IMR-90 (cell line): ENCODE results near the gene PTBP1. TPM values are rescaled to one million over a fixed set of nuclear protein-coding genes. Genes with fewer than 3 reads are reported as not detected.

Source experiments
- ATAC-seq: fragments of 200-7000 bp; cut with Tn5 transposase; 2 replicates; pipeline ENCODE4 v1.9.1; 2020; ENCODE audit warnings: low read depth, mild to moderate bottlenecking, moderate library complexity
- BruUV-seq: library from RNA; stranded (reverse); fragments of 400-500 nt; replicated peaks from 2 replicates; lab custom pipeline; 2021; lab: Mats Ljungman, UMichigan
- CTCF ChIA-PET: fragments of 300-600 bp; formaldehyde crosslinking; extraction: SDS; loops from one replicate; lab custom pipeline; 2021; ENCODE audit warnings: antibody characterized with exemption; lab: Yijun Ruan, JAX
- POLR2A ChIA-PET: fragments of 300-600 bp; sonication (Branson Sonifier 250); formaldehyde crosslinking; loops from one replicate; lab custom pipeline; 2022; ENCODE audit warnings: antibody characterized with exemption; ENCODE audit not compliant: unreplicated experiment; lab: Charles Lee
- DNase-seq: peaks from one replicate; pipeline ENCODE4 v3.0.0; 2013
- H2AFZ ChIP-seq: replicated peaks from 2 replicates; pipeline ENCODE3; 2013; ENCODE audit warnings: low read length, mild to moderate bottlenecking; ENCODE audit not compliant: poor library complexity
- H2AK5ac ChIP-seq: 2 replicates; pipeline ENCODE4 v1.6.1; 2013; ENCODE audit warnings: low read depth, low read length, inconsistent platforms
- H2AK9ac ChIP-seq: replicated peaks from 2 replicates; pipeline ENCODE3; 2013; ENCODE audit warnings: mild to moderate bottlenecking, low read depth, low read length, moderate library complexity; ENCODE audit not compliant: poor library complexity
- H2BK120ac ChIP-seq: 2 replicates; pipeline ENCODE4 v1.6.1; 2013; ENCODE audit warnings: low read depth, low read length, inconsistent platforms
- H2BK15ac ChIP-seq: 3 replicates; pipeline ENCODE4 v1.6.1; 2013; ENCODE audit warnings: low read depth, low read length, inconsistent platforms
- H2BK20ac ChIP-seq: 2 replicates; pipeline ENCODE4 v1.6.1; 2013; ENCODE audit warnings: low read depth, mild to moderate bottlenecking, inconsistent platforms, low read length, moderate library complexity
- H2BK5ac ChIP-seq: 2 replicates; pipeline ENCODE4 v1.6.1; 2013; ENCODE audit warnings: mild to moderate bottlenecking, low read depth, low read length, inconsistent platforms; ENCODE audit not compliant: poor library complexity, severe bottlenecking
- H3K14ac ChIP-seq: replicated peaks from 2 replicates; pipeline ENCODE4 v1.6.1; 2013; ENCODE audit warnings: low read depth, low read length, inconsistent platforms
- H3K18ac ChIP-seq: 2 replicates; pipeline ENCODE4 v1.6.1; 2013; ENCODE audit warnings: low read depth, low read length, control low read depth
- H3K23ac ChIP-seq: 2 replicates; pipeline ENCODE4 v1.6.1; 2013; ENCODE audit warnings: low read depth, low read length, inconsistent platforms
- H3K27ac ChIP-seq: 2 replicates; pipeline ENCODE4 v1.5.1; 2013; ENCODE audit warnings: mild to moderate bottlenecking, control low read depth, low read length; ENCODE audit not compliant: insufficient read depth
- H3K27me3 ChIP-seq: 2 replicates; pipeline ENCODE4 v1.6.1; 2013; ENCODE audit warnings: low read length; ENCODE audit not compliant: control insufficient read depth, insufficient read depth
- H3K36me3 ChIP-seq: 2 replicates; pipeline ENCODE4 v1.6.1; 2013; ENCODE audit warnings: low read length, mixed read lengths; ENCODE audit not compliant: control insufficient read depth, insufficient read depth
- H3K4ac ChIP-seq: 2 replicates; pipeline ENCODE4 v1.6.1; 2013; ENCODE audit warnings: low read depth, low read length, inconsistent platforms
- H3K4me1 ChIP-seq: 2 replicates; pipeline ENCODE4 v1.6.1; 2013; ENCODE audit warnings: low read length, mixed read lengths; ENCODE audit not compliant: control insufficient read depth, insufficient read depth
- H3K4me2 ChIP-seq: 2 replicates; pipeline ENCODE4 v1.6.1; 2013; ENCODE audit warnings: low read depth, mild to moderate bottlenecking, control low read depth, low read length, moderate library complexity
- H3K4me3 ChIP-seq: 2 replicates; pipeline ENCODE4 v1.5.1; 2013; ENCODE audit warnings: low read depth, mild to moderate bottlenecking, control low read depth, low read length, moderate library complexity; ENCODE audit not compliant: insufficient read depth
- H3K56ac ChIP-seq: 2 replicates; pipeline ENCODE4 v1.6.1; 2013; ENCODE audit warnings: low read length, inconsistent platforms; ENCODE audit not compliant: insufficient read depth; ENCODE audit errors: extremely low read depth
- H3K79me1 ChIP-seq, 2 experiments: 2 replicates each; pipeline ENCODE4 v1.6.1; 2013; ENCODE audit warnings: low read length in 2 of 2, inconsistent platforms in 1 of 2, low read depth in 1 of 2
- H3K9ac ChIP-seq: 2 replicates; pipeline ENCODE4 v1.6.1; 2013; ENCODE audit warnings: low read depth, low read length, control low read depth
- H3K9me1 ChIP-seq: 2 replicates; pipeline ENCODE4 v1.6.1; 2013; ENCODE audit warnings: low read length, inconsistent platforms; ENCODE audit not compliant: insufficient read depth
- H3K9me3 ChIP-seq: 2 replicates; pipeline ENCODE4 v1.6.1; 2013; ENCODE audit warnings: low read length; ENCODE audit not compliant: control insufficient read depth, insufficient read depth
- H4K20me1 ChIP-seq: 2 replicates; pipeline ENCODE4 v1.6.1; 2013; ENCODE audit warnings: low read length, inconsistent platforms; ENCODE audit not compliant: insufficient read depth
- H4K5ac ChIP-seq: 2 replicates; pipeline ENCODE4 v1.6.1; 2013; ENCODE audit warnings: mild to moderate bottlenecking, low read depth, low read length, control low read depth
- H4K8ac ChIP-seq, 2 experiments: 2 replicates each; pipeline ENCODE4 v1.6.1; 2013; ENCODE audit warnings: low read depth in 2 of 2, low read length in 2 of 2, control low read depth in 1 of 2, inconsistent platforms in 1 of 2
- H4K91ac ChIP-seq: 2 replicates; pipeline ENCODE4 v1.6.1; 2013; ENCODE audit warnings: low read depth, low read length, inconsistent platforms; ENCODE audit not compliant: insufficient read depth
- ELK1 ChIP-seq: fragments of 150-350 bp; IDR thresholded peaks from 2 replicates; pipeline ENCODE4 v1.6.1; 2016; ENCODE audit warnings: low read depth, mild to moderate bottlenecking, low read length, moderate library complexity, borderline replicate concordance
- FOS ChIP-seq: fragments of 150-350 bp; IDR thresholded peaks from 2 replicates; pipeline ENCODE4 v1.6.1; 2016; ENCODE audit warnings: low read depth, low read length
- MAZ ChIP-seq: IDR thresholded peaks from 2 replicates; pipeline ENCODE4 v1.6.1; 2012; ENCODE audit warnings: low read depth, mild to moderate bottlenecking, low read length, improper control_type of control experiment, moderate library complexity, borderline replicate concordance
- NFE2L2 ChIP-seq: fragments of 150-350 bp; IDR thresholded peaks from 2 replicates; pipeline ENCODE4 v1.6.1; 2016; ENCODE audit warnings: low read depth, mild to moderate bottlenecking, low read length
- RCOR1 ChIP-seq: IDR thresholded peaks from 2 replicates; pipeline ENCODE4 v1.6.1; 2012; ENCODE audit warnings: mild to moderate bottlenecking, low read length, improper control_type of control experiment; ENCODE audit not compliant: insufficient replicate concordance
- WGBS, 2 experiments: methylation state at CpG; one replicate each; pipeline versions ENCODE4 v1.1.5 to v1.1.7; 2013; ENCODE audit warnings: missing lambda C conversion rate in 2 of 2; ENCODE audit not compliant: insufficient read length in 1 of 2; ENCODE audit errors: extremely low coverage in 2 of 2; 5-methylcytosine and 5-hydroxymethylcytosine counted together
- dilution Hi-C: fragments of 300-500 bp; cut with HindIII; formaldehyde crosslinking; loops from one replicate; pipeline ENCODE4 v1.14.3; 2018; ENCODE audit warnings: low sequenced_read_pairs; ENCODE audit not compliant: unreplicated experiment
- in situ Hi-C: fragments of 300-500 bp; cut with MboI; formaldehyde crosslinking; loops from 3 replicates; pipeline ENCODE4 v1.14.3; 2019; ENCODE audit warnings: low sequenced_read_pairs, inconsistent platforms, mixed read lengths
- intact Hi-C: fragments of 100-400 bp; cut with micrococcal nuclease; formaldehyde crosslinking; loops from 2 replicates; pipeline ENCODE4 v1.10.0; 2022
- polyA plus RNA-seq, 3 experiments: library from polyadenylated mRNA; depleted of rRNA; stranded (reverse); fragments of >200 nt; gene quantifications; 2 replicates each; pipeline ENCODE4 v1.2.3, GENCODE V29; 2012; ENCODE audit warnings: low replicate concordance in 1 of 3
- total RNA-seq: library from RNA; depleted of rRNA; stranded (reverse); fragments of >200 nt; gene quantifications from 2 replicates; pipeline ENCODE4 v1.2.3, GENCODE V29; 2012

The PTBP1 gene
- total and polyA plus RNA-seq, 2 of the 4 experiments (the other 2 are of a cell fraction): 146 to 269 TPM

GRCh38 chr19:812049-812746 is 14.9 kb downstream of the PTBP1 start:
- no peak for ATAC-seq

More at GRCh38 chr19:812049-812746, 14.9 kb downstream of the PTBP1 start:
- H3K4me3 ChIP-seq: no peak overlapping the region
- no peak overlapping the region for H2BK120ac ChIP-seq
- DNase-seq: no peak
- H4K20me1 ChIP-seq: peaks cover 55% of the 10 kb centered on the region
- H3K56ac ChIP-seq: no peak overlapping the region
- no peaks in the 10 kb centered on the region for H3K9me1 ChIP-seq
- BruUV-seq: no TSS peak
- dilution Hi-C loops (no loop called here), intact Hi-C loops (no loop called here), in situ Hi-C loops (no loop called here)
- no peak overlapping the region for H3K9ac ChIP-seq
- no peak overlapping the region for H2BK15ac ChIP-seq
- no peak overlapping the region for H2AFZ ChIP-seq
- H3K27me3 ChIP-seq: no peaks in the 10 kb centered on the region
- no peak overlapping the region for H2AK9ac ChIP-seq
- H3K79me1 ChIP-seq: peaks cover 11 to 29% of the 10 kb centered on the region in 2 experiments
- no peak overlapping the region for H2AK5ac ChIP-seq
- no peak overlapping the region for H3K4me2 ChIP-seq
- H3K14ac ChIP-seq: no peak overlapping the region
- H4K5ac ChIP-seq: no peak overlapping the region
- H3K4ac ChIP-seq: no peak overlapping the region
- no peak overlapping the region for H4K91ac ChIP-seq
- 93% methylated on average over 12 of the region's 80 CpGs; no CpG with 5 or more reads in 1 of the 2 experiments for WGBS, 2 experiments
- CTCF ChIA-PET: no interaction called here
- TF ChIP-seq RCOR1 (no peak), ELK1 (no peak), MAZ (no peak), NFE2L2 (no peak), FOS (no peak)
- no peak overlapping the region for H4K8ac ChIP-seq
- H3K23ac ChIP-seq: no peak overlapping the region
- no peak overlapping the region for H3K18ac ChIP-seq
- H2BK20ac ChIP-seq: no peak overlapping the region
- POLR2A ChIA-PET: no interaction called here
- H3K4me1 ChIP-seq: no peaks in the 10 kb centered on the region
- H3K9me3 ChIP-seq: no peaks in the 10 kb centered on the region
- no peak overlapping the region for H3K27ac ChIP-seq
- H3K36me3 ChIP-seq: peaks cover 73% of the 10 kb centered on the region
- H2BK5ac ChIP-seq: no peak overlapping the region
